Hepatocyte (in vitro differentiated cells): Measurements from ENCODE around the gene GALNTL6. TPM values are rescaled to one million over a fixed set of nuclear protein-coding genes. Genes with fewer than 3 reads are reported as not detected.
A peak's percentile ranks its signal among the peaks of the same experiment; 100 is the strongest.

ENCODE experiments used
- DNase-seq: peaks from one replicate; pipeline ENCODE4 v3.0.0-alpha.2; 2016; ENCODE audit warnings: low spot score
- H2AFZ ChIP-seq: fragments of 200-600 bp; sonication (generic); 2 replicates; pipeline ENCODE4 v1.6.0; 2016; ENCODE audit warnings: antibody characterized with exemption, mild to moderate bottlenecking
- H3K27ac ChIP-seq: fragments of 200-600 bp; sonication (generic); 2 replicates; pipeline ENCODE4 v1.5.1; 2016; ENCODE audit warnings: mild to moderate bottlenecking
- H3K27me3 ChIP-seq: fragments of 200-600 bp; sonication (generic); 2 replicates; pipeline ENCODE4 v1.6.1; 2016
- H3K36me3 ChIP-seq: fragments of 200-600 bp; sonication (generic); replicated peaks from 2 replicates; pipeline ENCODE4 v1.5.1; 2016; ENCODE audit warnings: low read depth; ENCODE audit not compliant: insufficient read depth
- H3K4me1 ChIP-seq: fragments of 200-600 bp; sonication (generic); 2 replicates; pipeline ENCODE4 v1.5.1; 2016; ENCODE audit warnings: mild to moderate bottlenecking, moderate library complexity; ENCODE audit not compliant: insufficient read depth
- H3K4me2 ChIP-seq: fragments of 200-600 bp; sonication (generic); 2 replicates; pipeline ENCODE4 v1.6.0; 2016
- H3K4me3 ChIP-seq: fragments of 200-600 bp; sonication (generic); 2 replicates; pipeline ENCODE4 v1.5.1; 2016; ENCODE audit warnings: mild to moderate bottlenecking
- H3K79me2 ChIP-seq: fragments of 200-600 bp; sonication (generic); 2 replicates; pipeline ENCODE4 v1.6.0; 2017; ENCODE audit warnings: mild to moderate bottlenecking
- H3K9me2 ChIP-seq: fragments of 200-600 bp; sonication (generic); replicated peaks from 2 replicates; pipeline ENCODE4 v1.6.0; 2017; ENCODE audit warnings: mild to moderate bottlenecking; ENCODE audit not compliant: insufficient read depth
- H3K9me3 ChIP-seq: fragments of 200-600 bp; sonication (generic); 2 replicates; pipeline ENCODE4 v1.5.1; 2016; ENCODE audit warnings: low read depth, mild to moderate bottlenecking
- H4K20me1 ChIP-seq: fragments of 200-600 bp; sonication (generic); 2 replicates; pipeline ENCODE4 v1.6.0; 2016; ENCODE audit warnings: mild to moderate bottlenecking; ENCODE audit not compliant: insufficient read depth, poor library complexity, severe bottlenecking
- EZH2 ChIP-seq: fragments of 200-600 bp; sonication (generic); IDR thresholded peaks from 2 replicates; pipeline ENCODE4 v1.6.1; 2016; ENCODE audit warnings: antibody characterized with exemption, mild to moderate bottlenecking, borderline replicate concordance
- EZH2phosphoT487 ChIP-seq: fragments of 200-600 bp; sonication (generic); IDR thresholded peaks from one replicate; pipeline ENCODE4 v1.6.1; 2018; ENCODE audit warnings: antibody characterized with exemption, mild to moderate bottlenecking, low read depth, moderate library complexity; ENCODE audit not compliant: unreplicated experiment, severe bottlenecking
- WGBS: methylation state at CpG from one replicate; pipeline ENCODE4 v1.1.6; 2016; ENCODE audit warnings: low lambda C conversion rate; ENCODE audit errors: missing lambda C conversion rate; 5-methylcytosine and 5-hydroxymethylcytosine counted together
- polyA plus RNA-seq: library from polyadenylated mRNA; unstranded; fragments of >200 nt; fragmentation: Nextera tagmentation; extraction: Ambion mirVana; gene quantifications from 2 replicates; pipeline ENCODE4 v1.2.1, GENCODE V29; 2016
- total RNA-seq: library from RNA; depleted of rRNA; stranded (reverse); fragments of >200 nt; gene quantifications from 2 replicates; pipeline ENCODE4 v1.2.3, GENCODE V29; 2014
- TF ChIP-seq, protein P1 (sequence below): fragments of 200-600 bp; sonication (generic); IDR thresholded peaks from 2 replicates; pipeline ENCODE4 v1.5.1; 2016; ENCODE audit warnings: antibody characterized with exemption, mild to moderate bottlenecking; ENCODE audit not compliant: poor library complexity

Gene GALNTL6
- total and polyA plus RNA-seq, 2 experiments from 2014 or later: 0.53 to 0.74 TPM

DNA sequence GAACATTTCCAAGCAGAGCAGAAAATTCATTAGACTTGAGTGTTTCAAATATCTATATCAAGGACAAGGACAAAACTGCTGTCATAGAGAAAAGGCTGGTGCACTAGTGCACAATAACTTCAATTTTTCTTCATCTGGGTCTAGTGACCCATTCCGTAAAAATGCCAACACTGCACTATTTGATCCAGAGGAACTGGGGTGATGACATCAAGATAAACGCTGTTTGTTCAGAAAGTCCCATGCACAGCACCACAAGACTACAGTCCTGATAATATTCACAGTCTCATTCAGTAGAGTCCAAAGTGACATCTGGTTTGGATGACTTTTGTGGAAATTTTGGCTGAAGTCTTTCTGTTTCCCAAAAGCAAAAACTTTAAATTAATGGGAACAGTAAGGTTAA is 1051.9 kb downstream of the GALNTL6 start:
- 43% methylated on average over 2 of the region's 2 CpGs for WGBS
- peak; percentile 11 for DNase-seq
- TF ChIP-seq EZH2phosphoT487: no peak
- TF ChIP-seq EZH2: no peak
- TF ChIP-seq, protein P1, sequence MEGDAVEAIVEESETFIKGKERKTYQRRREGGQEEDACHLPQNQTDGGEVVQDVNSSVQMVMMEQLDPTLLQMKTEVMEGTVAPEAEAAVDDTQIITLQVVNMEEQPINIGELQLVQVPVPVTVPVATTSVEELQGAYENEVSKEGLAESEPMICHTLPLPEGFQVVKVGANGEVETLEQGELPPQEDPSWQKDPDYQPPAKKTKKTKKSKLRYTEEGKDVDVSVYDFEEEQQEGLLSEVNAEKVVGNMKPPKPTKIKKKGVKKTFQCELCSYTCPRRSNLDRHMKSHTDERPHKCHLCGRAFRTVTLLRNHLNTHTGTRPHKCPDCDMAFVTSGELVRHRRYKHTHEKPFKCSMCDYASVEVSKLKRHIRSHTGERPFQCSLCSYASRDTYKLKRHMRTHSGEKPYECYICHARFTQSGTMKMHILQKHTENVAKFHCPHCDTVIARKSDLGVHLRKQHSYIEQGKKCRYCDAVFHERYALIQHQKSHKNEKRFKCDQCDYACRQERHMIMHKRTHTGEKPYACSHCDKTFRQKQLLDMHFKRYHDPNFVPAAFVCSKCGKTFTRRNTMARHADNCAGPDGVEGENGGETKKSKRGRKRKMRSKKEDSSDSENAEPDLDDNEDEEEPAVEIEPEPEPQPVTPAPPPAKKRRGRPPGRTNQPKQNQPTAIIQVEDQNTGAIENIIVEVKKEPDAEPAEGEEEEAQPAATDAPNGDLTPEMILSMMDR: no peak
- Histone ChIP-seq H2AFZ (no peak overlapping the region), H3K79me2 (no peaks in the 10 kb centered on the region), H3K27me3 (no peaks in the 10 kb centered on the region), H3K4me3 (no peak overlapping the region), H4K20me1 (no peaks in the 10 kb centered on the region), H3K4me2 (no peak overlapping the region), H3K9me2 (no peaks in the 10 kb centered on the region), H3K27ac (peak overlapping the region; percentile 37), H3K9me3 (no peaks in the 10 kb centered on the region), H3K4me1 (no peaks in the 10 kb centered on the region), H3K36me3 (no peaks in the 10 kb centered on the region)

- no peaks in the 10 kb centered on the region for H3K9me2 ChIP-seq
- TF ChIP-seq, protein P1: peak; percentile 7
- no peak for TF ChIP-seq EZH2
- H3K4me3 ChIP-seq: no peak overlapping the region
- peak overlapping the region; percentile 37 for H3K27ac ChIP-seq
- DNase-seq: no peak
- WGBS: 52% methylated on average over 4 of the region's 4 CpGs
- no peaks in the 10 kb centered on the region for H3K36me3 ChIP-seq
- no peaks in the 10 kb centered on the region for H3K4me1 ChIP-seq
- no peak overlapping the region for H2AFZ ChIP-seq
- H4K20me1 ChIP-seq: no peaks in the 10 kb centered on the region
- H3K9me3 ChIP-seq: no peaks in the 10 kb centered on the region
- H3K27me3 ChIP-seq: no peaks in the 10 kb centered on the region
- H3K4me2 ChIP-seq: no peak overlapping the region
- no peaks in the 10 kb centered on the region for H3K79me2 ChIP-seq
These were observed 1052.4 kb downstream of the GALNTL6 start for GRCh38 chr4:172865531-172866127.

DNA sequence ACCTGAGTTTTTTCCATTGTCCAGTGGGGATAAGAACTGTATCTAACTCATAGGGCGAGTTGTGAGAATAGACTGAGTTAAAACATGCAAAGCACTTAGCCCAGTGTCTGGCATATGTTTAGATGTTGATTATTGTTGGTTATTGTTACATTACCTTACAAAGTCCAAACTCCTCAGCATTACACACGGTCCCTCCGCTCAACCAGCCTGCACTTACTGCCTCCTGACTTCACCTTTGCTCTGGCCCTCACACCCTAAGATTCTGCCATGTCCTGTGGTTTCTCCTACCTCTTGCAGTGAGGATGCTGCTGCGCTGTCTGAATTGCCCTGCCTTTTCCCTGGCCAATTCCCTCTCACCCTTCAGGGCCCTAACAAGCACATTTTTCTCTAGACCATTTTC is 1053.2 kb downstream of the GALNTL6 start:
- Histone ChIP-seq H3K27me3 (no peaks in the 10 kb centered on the region), H3K36me3 (no peaks in the 10 kb centered on the region), H3K4me3 (no peak overlapping the region), H4K20me1 (no peaks in the 10 kb centered on the region), H2AFZ (no peak overlapping the region), H3K4me1 (no peaks in the 10 kb centered on the region), H3K9me2 (no peaks in the 10 kb centered on the region), H3K4me2 (no peak overlapping the region), H3K79me2 (no peaks in the 10 kb centered on the region), H3K27ac (peak overlapping the region; percentile 37), H3K9me3 (no peaks in the 10 kb centered on the region)
- WGBS: 85% methylated on average over 4 of the region's 4 CpGs
- TF ChIP-seq, protein P1: no peak
- TF ChIP-seq EZH2phosphoT487: no peak
- no peak for TF ChIP-seq EZH2
- no peak for DNase-seq
